OCI-LY1 (cell line): Measurements from ENCODE around the gene CLK1.

Source experiments
- H2AFZ ChIP-seq: fragments of 200-600 bp; sonication (generic), shearing (Covaris generic); 2 replicates; pipeline ENCODE4 v1.6.0; 2014; ENCODE audit warnings: antibody characterized with exemption, mild to moderate bottlenecking, low read length
- H3F3A ChIP-seq: fragments of 200-600 bp; sonication (generic), shearing (Covaris generic); 2 replicates; pipeline ENCODE4 v1.6.0; 2014; ENCODE audit warnings: mild to moderate bottlenecking, antibody characterized with exemption, low read length, moderate library complexity; ENCODE audit not compliant: insufficient read depth
- H3K27ac ChIP-seq: fragments of 200-600 bp; sonication (generic); 2 replicates; pipeline ENCODE4 v1.5.1; 2014; ENCODE audit warnings: low read length, mixed run types, mild to moderate bottlenecking, low read depth; ENCODE audit not compliant: poor library complexity, severe bottlenecking
- H3K27me3 ChIP-seq: fragments of 200-600 bp; sonication (generic); 2 replicates; pipeline ENCODE4 v1.6.0; 2014; ENCODE audit warnings: antibody characterized with exemption, mild to moderate bottlenecking, low read length, moderate library complexity; ENCODE audit not compliant: insufficient read depth
- H3K36me3 ChIP-seq: fragments of 200-600 bp; sonication (generic); 2 replicates; pipeline ENCODE4 v1.6.1; 2014; ENCODE audit warnings: mild to moderate bottlenecking, antibody characterized with exemption, low read length, moderate library complexity, mixed read lengths; ENCODE audit not compliant: insufficient read depth
- H3K4me1 ChIP-seq: fragments of 200-600 bp; sonication (generic); 2 replicates; pipeline ENCODE4 v1.5.1; 2014; ENCODE audit warnings: mild to moderate bottlenecking, low read length, moderate library complexity; ENCODE audit not compliant: insufficient read depth, severe bottlenecking
- H3K4me2 ChIP-seq: fragments of 200-600 bp; sonication (generic), shearing (Covaris generic); 2 replicates; pipeline ENCODE4 v1.6.1; 2014; ENCODE audit warnings: low read length
- H3K4me3 ChIP-seq: fragments of 200-600 bp; sonication (generic); 2 replicates; pipeline ENCODE4 v1.5.1; 2014; ENCODE audit warnings: low read length, low read depth, mild to moderate bottlenecking, mixed read lengths; ENCODE audit not compliant: poor library complexity, severe bottlenecking
- H3K79me2 ChIP-seq: fragments of 200-600 bp; shearing (Covaris generic); 2 replicates; pipeline ENCODE4 v1.6.1; 2016; ENCODE audit warnings: mixed run types, low read length, mixed read lengths; ENCODE audit not compliant: insufficient read depth
- H3K9ac ChIP-seq: fragments of 200-600 bp; sonication (generic), shearing (Covaris generic); 2 replicates; pipeline ENCODE4 v1.6.1; 2014; ENCODE audit warnings: mild to moderate bottlenecking, low read length, mixed read lengths
- H3K9me2 ChIP-seq: fragments of 200-600 bp; sonication (generic), shearing (Covaris generic); 2 replicates; pipeline ENCODE4 v1.6.1; 2014; ENCODE audit warnings: low read depth, mild to moderate bottlenecking, low read length, mixed read lengths
- H3K9me3 ChIP-seq: fragments of 200-600 bp; shearing (Covaris generic); 2 replicates; pipeline ENCODE4 v1.6.1; 2014; ENCODE audit warnings: low read length, mixed read lengths
- H4K20me1 ChIP-seq: fragments of 200-600 bp; sonication (generic), shearing (Covaris generic); 2 replicates; pipeline ENCODE4 v1.6.0; 2016; ENCODE audit warnings: mild to moderate bottlenecking, low read length; ENCODE audit not compliant: insufficient read depth
- CTCF ChIP-seq: fragments of 200-600 bp; sonication (generic), shearing (Covaris generic); IDR thresholded peaks from 2 replicates; pipeline ENCODE4 v1.5.1; 2017; ENCODE audit warnings: mild to moderate bottlenecking, antibody characterized with exemption, low read length, moderate library complexity, mixed read lengths
- EZH2 ChIP-seq: fragments of 200-600 bp; sonication (generic), shearing (Covaris generic); IDR thresholded peaks from 2 replicates; pipeline ENCODE4 v1.8.0; 2017; ENCODE audit warnings: borderline replicate concordance, mixed run types, mild to moderate bottlenecking, antibody characterized with exemption, low read length, moderate library complexity, mixed read lengths

Gene CLK1

GRCh38 chr2:200852605-200853004 is 11.9 kb downstream of the CLK1 start:
- Histone ChIP-seq H3K4me3 (no peak overlapping the region), H3K9me3 (no peaks in the 10 kb centered on the region), H3K27ac (no peak overlapping the region), H3K9me2 (no peaks in the 10 kb centered on the region), H3K36me3 (peaks cover 71% of the 10 kb centered on the region), H3K27me3 (no peaks in the 10 kb centered on the region), H4K20me1 (0 out of 2 replicates have a peak, but pooled peaks cover 2% of the 10 kb centered on the region), H2AFZ (no peak overlapping the region), H3F3A (peaks cover 17% of the 10 kb centered on the region), H3K9ac (no peak overlapping the region), H3K4me1 (no peaks in the 10 kb centered on the region), H3K4me2 (no peak overlapping the region), H3K79me2 (no peaks in the 10 kb centered on the region)
- no peak for TF ChIP-seq EZH2
- TF ChIP-seq CTCF: no peak

- Histone ChIP-seq H3K9me3 (no peaks in the 10 kb centered on the region), H3K4me1 (no peaks in the 10 kb centered on the region), H3K9ac (no peak overlapping the region), H3F3A (peaks cover 17% of the 10 kb centered on the region), H3K4me2 (no peak overlapping the region), H3K79me2 (no peaks in the 10 kb centered on the region), H4K20me1 (no peaks in the 10 kb centered on the region), H3K4me3 (no peak overlapping the region), H2AFZ (no peak overlapping the region), H3K27me3 (no peaks in the 10 kb centered on the region), H3K27ac (no peak overlapping the region), H3K36me3 (peaks cover 61% of the 10 kb centered on the region), H3K9me2 (no peaks in the 10 kb centered on the region)
- TF ChIP-seq CTCF (no peak), EZH2 (no peak)
Observed at GRCh38 chr2:200851398-200852248, 12.8 kb downstream of the CLK1 start.

GRCh38 chr2:200850512-200851256 is 13.8 kb downstream of the CLK1 start:
- peaks cover 52% of the 10 kb centered on the region for H3K36me3 ChIP-seq
- H3F3A ChIP-seq: peaks cover 17% of the 10 kb centered on the region
- no peak overlapping the region for H3K9ac ChIP-seq
- no peaks in the 10 kb centered on the region for H3K79me2 ChIP-seq
- no peak overlapping the region for H3K27ac ChIP-seq
- TF ChIP-seq CTCF: no peak
- no peak for TF ChIP-seq EZH2
- no peaks in the 10 kb centered on the region for H3K9me2 ChIP-seq
- no peaks in the 10 kb centered on the region for H3K4me1 ChIP-seq
- no peak overlapping the region for H2AFZ ChIP-seq
- no peak overlapping the region for H3K4me3 ChIP-seq
- no peaks in the 10 kb centered on the region for H4K20me1 ChIP-seq
- H3K4me2 ChIP-seq: no peak overlapping the region
- no peaks in the 10 kb centered on the region for H3K27me3 ChIP-seq
- H3K9me3 ChIP-seq: no peaks in the 10 kb centered on the region
